ENCODE measurements around the gene SMC5.
"Not testable (repeated sequence)": the region's sequence is repeated elsewhere in the genome, so short reads cannot be mapped to it uniquely, and the experiment has no call there.

Gene SMC5

DNA sequence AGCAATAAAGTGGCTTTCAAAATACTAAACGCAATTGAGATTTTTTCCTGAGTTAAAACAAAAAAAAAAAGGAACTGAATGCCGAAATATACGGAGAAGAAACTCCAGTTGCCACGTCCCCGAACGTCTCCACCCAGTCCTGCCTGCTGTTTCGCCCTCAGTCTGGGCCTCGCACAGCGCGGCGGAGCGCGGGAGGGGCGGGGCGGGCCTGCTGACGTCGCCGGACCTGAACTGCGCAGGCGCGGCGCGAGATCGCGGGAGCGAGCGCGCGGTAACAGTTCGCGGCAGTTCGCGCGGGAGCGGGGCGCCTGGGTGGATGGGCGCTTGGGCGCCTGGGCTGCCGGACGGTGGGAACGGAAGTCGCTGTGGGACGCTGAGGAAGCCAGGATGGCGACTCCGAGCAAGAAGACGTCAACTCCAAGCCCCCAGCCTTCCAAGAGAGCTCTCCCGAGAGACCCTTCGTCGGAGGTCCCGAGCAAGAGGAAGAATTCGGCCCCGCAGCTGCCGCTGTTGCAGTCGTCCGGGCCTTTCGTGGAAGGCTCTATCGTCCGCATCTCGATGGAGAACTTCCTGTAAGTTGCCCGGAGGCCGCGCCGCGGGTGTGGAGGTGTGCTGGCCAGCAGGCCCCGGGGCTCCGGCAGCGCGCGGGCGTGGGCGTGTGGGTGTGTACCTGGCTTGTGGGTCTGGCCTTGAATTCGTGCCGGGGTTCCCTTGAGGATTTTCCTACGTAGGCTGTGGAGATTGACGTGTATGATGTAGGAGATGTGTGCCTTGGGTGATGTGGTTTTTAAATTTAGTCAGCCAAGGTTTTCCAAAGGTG is at the start of gene SMC5:
Gene SMC5 (plus strand): TSS at position 287 of the 820 bp plus-strand sequence. CDS start 101 bp downstream, at position 388.
- DNase-seq, result peak; percentile 60

GRCh38 chr9:70217029-70217428 is 41.7 kb upstream of the SMC5 start:
- no peak for DNase-seq

GRCh38 chr9:70218767-70219166 is 40.0 kb upstream of the SMC5 start:
- no peak for DNase-seq

DNA sequence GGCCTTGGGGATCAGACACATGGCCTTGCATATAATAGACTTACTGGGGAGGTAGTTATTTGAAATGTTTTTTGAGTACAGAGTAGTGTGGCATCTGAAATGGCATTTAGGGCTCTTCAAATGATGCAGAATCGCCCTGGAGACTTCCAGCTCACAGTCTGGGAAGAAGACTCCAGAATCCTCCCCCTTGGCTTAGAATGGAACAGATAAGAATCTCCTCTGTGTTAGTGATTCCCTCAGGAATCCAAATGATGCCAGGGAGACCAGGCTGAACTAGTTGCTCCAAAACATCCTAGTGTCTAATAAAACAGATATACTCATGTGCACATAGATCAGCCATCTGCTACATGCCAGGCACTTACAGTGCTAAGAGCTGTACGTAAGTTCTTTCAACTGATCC is 38.6 kb upstream of the SMC5 start:
- no peak for DNase-seq

- no peak for DNase-seq
Observed at GRCh38 chr9:70222354-70222753, 36.4 kb upstream of the SMC5 start.

DNA sequence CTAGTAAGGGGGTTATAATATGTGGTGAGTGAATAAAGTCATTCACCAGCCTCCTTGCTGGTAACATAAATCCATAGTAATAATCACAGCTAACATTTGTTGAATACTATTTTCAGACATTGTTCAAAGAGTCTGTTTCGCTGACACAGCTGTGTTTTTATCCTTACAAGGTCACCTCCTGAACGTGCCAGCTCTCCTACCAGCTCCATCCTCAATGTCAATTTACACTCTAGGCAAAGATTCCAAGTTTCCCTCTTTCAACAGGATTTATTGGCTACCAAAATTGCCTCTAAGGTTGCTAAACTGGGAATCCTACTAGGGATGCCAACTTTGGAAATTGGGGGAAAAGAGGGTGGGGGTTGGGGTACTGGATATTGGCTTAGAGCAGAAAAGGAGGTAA is 30.7 kb upstream of the SMC5 start:
- no peak for DNase-seq

DNA sequence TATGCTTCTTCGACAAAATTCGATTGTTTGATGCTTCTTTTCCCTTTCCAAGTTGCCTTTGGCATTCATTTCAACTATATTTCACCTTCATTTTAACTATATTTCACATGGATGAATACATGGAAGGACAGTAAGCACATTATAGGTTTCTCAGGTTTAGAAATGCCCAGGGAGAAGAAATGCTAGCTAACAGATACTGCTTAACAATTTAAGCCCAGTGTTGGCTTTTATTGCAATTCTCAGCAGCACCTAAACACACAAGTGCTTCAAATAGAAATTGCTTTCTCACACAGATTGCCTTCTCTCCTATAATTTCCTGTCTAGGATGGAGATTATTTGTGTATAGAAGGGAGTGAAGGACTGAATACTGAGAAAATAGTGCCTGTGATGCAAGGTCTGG is 30.2 kb upstream of the SMC5 start:
- DNase-seq, result no peak

GRCh38 chr9:70229026-70229425 is 29.8 kb upstream of the SMC5 start:
- DNase-seq, result no peak

- no peak for DNase-seq
Observed at GRCh38 chr9:70229579-70229978, 29.2 kb upstream of the SMC5 start.

DNA sequence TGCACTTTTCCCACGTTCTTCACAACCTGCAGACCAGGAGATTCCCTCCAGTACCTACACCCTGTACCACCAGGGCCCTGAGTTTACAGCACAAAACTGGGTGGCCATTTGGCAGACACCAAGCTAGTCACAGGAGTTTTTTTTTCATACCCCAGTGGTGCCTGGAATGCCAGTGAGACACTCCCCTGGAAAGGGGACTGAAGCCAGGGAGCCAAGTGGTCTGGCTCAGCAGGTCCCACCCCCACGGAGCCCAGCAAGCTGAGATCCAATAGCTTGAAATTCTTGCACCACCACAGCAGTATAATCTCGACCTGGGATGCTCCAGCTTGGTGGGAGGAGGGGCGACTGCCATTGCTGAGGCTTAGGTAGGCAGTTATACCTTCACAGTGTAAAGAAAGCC is 26.3 kb upstream of the SMC5 start:
- DNase-seq, result no peak

- DNase-seq, result not testable (repeated sequence)
Observed at GRCh38 chr9:70234208-70234607, 24.6 kb upstream of the SMC5 start.

- not testable (repeated sequence) for DNase-seq
Observed at GRCh38 chr9:70245952-70246351, 12.8 kb upstream of the SMC5 start.

DNA sequence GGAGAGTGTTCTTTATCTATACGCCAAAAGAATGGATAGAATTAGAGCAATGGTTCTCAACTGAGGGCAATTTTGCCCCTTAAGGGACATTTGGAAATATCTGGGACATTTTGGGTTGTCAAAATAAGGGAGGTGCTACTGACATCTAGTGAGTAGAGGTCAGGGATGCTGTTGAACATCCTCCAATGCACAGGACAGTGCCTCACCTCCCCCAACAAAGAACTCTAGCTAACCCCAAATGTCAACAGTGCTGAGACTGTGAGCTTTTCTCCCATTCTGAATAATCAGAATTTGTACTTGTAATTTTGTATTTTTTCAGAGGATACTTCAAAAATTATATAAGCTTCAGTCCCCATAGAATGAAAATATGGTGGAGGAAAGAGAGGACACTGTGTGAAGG is 8.6 kb upstream of the SMC5 start:
- DNase-seq, result no peak

DNA sequence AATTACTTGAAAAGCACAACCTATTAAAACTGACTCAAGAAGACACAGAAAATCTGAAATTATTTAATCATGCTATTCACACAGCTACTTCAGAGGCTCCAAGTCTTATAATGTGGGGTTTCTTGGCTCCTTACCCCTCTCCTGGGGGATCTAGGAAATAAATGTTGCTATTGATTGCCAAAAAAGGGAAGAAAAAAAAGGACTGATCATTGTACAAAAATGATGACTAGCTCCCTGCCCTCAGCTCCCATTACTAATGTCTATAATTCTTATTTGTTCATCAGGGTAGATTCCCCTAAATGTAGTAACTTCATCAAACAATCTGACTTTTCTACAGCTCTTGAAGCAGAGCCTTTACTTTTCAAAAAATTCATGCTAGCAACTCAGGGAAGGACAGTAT is 3.3 kb upstream of the SMC5 start:
- DNase-seq, result no peak

GRCh38 chr9:70256123-70256551 is 2.6 kb upstream of the SMC5 start:
- DNase-seq, result no peak

GRCh38 chr9:70257502-70257901 is 1.3 kb upstream of the SMC5 start:
- DNase-seq, result no peak

GRCh38 chr9:70257991-70258691 is 637 bp upstream of the SMC5 start:
- DNase-seq, result no peak

- DNase-seq, result no peak
Observed at GRCh38 chr9:70259512-70259802, 679 bp downstream of the SMC5 start.

DNA sequence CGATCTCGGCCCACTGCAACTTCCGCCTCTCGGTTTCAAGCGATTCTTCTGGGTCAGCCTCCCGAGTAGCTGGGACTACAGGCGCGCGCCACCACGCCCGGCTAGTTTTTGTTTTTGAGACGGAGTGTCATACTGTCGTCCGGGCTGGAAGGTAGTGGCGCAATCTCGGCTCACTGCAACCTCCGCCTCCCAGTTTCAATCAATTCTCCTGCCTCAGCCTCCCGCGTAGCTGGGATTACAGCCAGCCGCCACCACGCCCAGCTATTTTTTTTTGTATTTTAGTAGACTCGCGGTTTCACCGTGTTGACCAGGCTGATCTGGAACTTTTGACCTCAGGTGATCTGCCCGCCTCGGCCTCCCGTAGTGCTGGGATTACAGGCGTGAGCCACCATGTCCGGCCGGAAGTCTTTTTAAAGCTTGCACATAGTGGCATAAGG is 1.2 kb downstream of the SMC5 start:
- no peak for DNase-seq

DNA sequence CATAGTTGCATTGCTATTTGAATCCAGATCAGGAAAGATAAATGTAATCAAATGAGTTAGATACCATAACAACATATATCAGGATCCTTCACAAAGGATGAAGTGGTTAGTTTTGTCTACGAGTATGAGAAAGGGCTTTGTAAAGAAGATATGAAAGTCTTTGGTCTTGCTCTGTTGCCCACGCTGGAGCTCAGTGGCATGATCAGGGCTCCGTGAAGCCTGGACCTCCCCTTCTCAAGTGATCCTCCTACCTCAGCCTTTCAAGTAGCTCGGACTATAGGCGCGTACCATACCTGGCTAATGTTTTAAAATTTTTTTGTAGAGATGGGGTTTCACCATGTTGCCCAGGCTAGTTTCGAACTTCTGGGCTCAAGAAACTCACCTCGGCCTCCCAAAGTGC is 1.8 kb downstream of the SMC5 start:
- no peak for DNase-seq

GRCh38 chr9:70261131-70261870 is 2.5 kb downstream of the SMC5 start:
- DNase-seq, result no peak

- no peak for DNase-seq
Observed at GRCh38 chr9:70262366-70262765, 3.6 kb downstream of the SMC5 start.

GRCh38 chr9:70262948-70263347 is 4.2 kb downstream of the SMC5 start:
- no peak for DNase-seq

GRCh38 chr9:70263421-70263820 is 4.6 kb downstream of the SMC5 start:
- DNase-seq, result no peak
